Stimulated activated CD8-positive, alpha-beta memory T cell treated with anti-CD3 and anti-CD28 coated beads, Interleukin-7, amount 100 ng/mL, for 1 hour (primary cell): ENCODE data around the gene B4GAT1.
"Not testable (repeated sequence)": the region's sequence is repeated elsewhere in the genome, so short reads cannot be mapped to it uniquely, and the experiment has no call there.

Source experiments
- DNase-seq, 2 donors: peaks; one replicate each; pipeline ENCODE4 v3.0.0-alpha.2; 2020; ENCODE audit warnings: low read depth in 2 of 2

The B4GAT1 gene

GRCh38 chr11:66322732-66323427, 24.5 kb downstream of the B4GAT1 start:
- DNase-seq = no peak

DNA sequence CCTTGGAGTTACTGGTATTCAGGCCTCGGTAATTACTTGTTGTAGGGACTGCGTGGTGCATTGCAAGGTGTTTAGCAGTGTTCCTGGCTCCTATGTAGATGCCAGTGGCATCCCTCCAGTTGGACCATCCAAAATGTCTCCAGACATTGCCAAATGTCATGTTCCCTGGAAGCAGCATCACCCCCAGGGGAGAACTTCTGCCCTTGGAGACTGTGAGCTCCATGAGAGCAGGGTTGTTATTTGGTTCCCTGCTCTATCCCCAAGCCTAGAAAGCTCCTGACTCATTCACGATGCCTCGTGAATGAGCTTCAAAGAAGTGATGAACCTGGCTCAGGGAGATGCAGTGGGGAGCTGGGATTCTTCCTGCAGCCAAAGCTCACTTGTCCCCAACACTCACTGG, 25.8 kb downstream of the B4GAT1 start:
- DNase-seq = no peak

- not testable (repeated sequence) for DNase-seq
These were observed 26.7 kb downstream of the B4GAT1 start for GRCh38 chr11:66320748-66321147.

- not testable (repeated sequence) for DNase-seq
These were observed 27.1 kb downstream of the B4GAT1 start for GRCh38 chr11:66320289-66320688.

DNA sequence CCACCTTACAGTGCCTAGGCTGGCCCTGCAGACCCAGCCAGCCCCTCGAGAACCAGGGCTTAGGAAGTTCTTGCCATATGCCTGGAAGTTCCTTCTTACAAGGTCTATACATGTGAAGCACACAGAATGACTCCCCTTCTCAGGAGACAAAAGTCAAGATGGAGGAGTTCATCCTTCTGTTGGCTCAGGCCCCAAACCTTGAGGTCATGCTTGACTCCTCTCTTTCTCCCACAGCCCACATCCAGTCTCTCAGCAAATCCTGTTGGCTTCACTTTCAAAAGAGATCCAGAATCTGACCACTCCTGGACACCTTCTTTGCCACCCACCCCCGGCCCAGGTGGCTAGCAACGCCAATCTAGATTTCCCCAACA, 28.8 kb downstream of the B4GAT1 start:
- no peak for DNase-seq

DNA sequence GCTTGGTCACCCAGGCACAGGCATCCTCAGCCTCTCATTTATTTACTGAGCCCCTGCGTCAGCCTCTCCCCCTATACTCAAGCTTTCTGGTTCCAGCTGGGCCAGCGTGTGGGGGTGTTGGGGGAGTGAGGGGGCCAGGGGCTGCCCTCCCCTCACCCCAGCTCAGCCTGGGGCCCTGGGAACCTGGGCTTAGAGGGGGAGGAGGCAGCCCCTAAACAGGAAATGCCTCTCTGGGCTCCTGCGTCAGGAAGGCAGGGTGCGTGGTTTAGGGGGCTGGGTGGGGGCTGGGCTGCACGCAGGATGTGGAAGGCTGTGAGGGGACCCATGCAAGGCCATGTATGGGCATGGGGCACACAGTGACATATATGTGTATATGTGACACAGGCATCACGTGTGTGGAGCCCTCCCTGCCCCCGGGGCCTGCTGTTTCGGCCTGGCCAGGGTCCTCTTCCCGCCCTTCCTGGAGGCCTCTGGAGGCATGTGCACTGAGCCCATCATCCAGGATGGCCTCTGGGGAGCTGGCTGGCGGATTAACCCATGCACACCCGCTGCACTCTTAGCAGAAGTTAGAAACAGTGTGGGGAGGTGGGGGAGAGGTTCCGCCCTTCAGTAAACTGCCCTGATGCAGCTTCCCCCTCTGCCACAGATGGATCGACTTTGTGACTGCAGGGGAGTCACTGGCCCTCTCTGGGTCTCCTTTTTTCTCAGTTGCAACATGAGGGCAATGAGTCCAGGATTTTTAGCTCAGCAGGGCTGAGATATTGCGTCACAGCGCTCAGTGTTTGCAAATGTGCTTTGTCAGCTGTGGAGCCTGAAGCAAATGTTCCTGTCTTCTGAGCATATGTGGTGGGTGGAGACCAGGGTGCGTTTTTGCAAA, 29.5 kb downstream of the B4GAT1 start:
- DNase-seq = peak in 1 of 2 donors; percentile 55

DNA sequence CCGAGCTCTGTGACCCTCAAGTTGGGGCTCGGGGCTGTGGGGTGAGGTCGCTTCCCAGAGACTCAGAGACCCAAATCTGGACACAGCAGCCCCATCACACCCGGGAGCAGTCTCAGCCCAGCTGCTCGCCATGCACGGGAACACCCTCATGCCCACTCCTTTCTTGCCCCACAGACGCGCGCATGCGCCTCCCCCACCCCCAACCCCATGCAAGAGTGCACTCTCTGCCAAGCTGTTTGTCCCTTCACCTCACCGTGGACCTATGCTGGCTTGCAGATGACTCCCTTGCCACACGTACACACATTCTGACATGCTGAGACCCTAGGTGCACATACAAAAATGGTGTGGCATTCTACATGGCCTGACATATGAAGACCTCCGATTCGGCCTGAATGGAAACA, 30.1 kb downstream of the B4GAT1 start:
- no peak for DNase-seq

- DNase-seq = no peak
These were observed 30.6 kb downstream of the B4GAT1 start, which contains the start of gene CD248 for GRCh38 chr11:66316849-66317251. Gene CD248 (minus strand): TSS chr11:66317044. CDS start chr11:66317027, 17 bp downstream.

DNA sequence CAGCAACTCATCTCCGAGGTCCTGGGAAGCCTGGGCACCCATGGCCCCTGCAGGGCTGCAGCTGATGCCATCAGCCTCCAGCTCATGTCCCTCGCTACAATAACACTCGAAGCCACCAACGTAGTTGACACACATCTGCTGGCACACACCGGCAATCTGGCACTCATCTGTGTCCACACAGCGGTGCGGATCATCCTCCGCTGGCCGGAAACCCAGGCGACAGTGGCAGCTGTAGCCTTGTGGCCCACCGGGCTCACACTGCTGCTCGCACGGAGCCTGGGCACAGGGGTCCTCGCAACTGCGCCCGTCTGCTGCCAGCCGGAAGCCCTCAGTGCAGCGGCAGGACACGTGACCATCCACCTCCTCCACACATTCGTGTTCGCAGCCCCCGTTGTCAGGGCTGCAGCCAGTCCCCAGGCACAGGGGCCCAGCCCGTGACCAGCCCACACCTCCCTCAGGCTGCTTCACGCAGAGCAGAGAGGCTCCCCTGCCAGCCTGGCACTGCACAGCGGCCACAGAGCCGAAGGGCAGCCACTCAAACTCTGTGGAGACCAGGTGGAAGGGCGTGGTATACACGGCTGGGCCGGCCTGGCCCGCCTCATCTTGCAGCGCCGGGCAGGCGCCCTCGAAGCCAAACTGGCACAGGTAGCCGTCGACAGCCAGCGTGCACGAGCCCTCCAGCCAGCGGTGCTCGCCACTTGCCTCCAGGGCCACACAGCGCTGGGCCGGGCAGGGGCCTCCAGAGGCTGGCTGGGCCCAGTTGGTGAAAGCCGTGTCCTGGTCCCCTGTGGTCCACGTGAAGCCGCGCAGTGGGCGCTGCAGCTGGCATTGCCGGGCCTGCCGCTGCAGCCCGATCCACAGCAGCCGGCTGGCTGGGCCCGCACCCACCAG, 31.3 kb downstream of the B4GAT1 start:
- no peak for DNase-seq

DNA sequence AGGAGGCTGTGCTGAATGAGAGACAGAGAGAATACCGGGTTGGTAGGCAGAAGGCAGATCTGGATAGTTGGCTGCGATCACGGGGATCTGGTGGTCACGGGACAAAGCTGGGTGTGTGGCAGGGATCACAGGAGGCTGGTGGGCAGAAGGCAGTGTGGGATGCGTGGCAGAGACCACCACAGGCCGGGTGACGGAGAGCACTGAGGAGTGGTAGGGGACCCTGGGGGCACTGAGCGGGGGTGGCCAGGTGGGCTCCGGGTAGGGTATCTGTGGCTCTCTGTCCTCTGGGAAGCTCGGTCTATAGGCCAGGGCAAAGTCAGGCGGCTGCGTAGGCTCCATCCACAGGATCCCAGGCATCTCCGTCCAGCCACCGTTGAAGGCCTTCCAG, 31.9 kb downstream of the B4GAT1 start:
- no peak for DNase-seq

- DNase-seq = no peak
These were observed 32.6 kb downstream of the B4GAT1 start for GRCh38 chr11:66314561-66315497.

- no peak for DNase-seq
These were observed 33.3 kb downstream of the B4GAT1 start for GRCh38 chr11:66314186-66314501.

DNA sequence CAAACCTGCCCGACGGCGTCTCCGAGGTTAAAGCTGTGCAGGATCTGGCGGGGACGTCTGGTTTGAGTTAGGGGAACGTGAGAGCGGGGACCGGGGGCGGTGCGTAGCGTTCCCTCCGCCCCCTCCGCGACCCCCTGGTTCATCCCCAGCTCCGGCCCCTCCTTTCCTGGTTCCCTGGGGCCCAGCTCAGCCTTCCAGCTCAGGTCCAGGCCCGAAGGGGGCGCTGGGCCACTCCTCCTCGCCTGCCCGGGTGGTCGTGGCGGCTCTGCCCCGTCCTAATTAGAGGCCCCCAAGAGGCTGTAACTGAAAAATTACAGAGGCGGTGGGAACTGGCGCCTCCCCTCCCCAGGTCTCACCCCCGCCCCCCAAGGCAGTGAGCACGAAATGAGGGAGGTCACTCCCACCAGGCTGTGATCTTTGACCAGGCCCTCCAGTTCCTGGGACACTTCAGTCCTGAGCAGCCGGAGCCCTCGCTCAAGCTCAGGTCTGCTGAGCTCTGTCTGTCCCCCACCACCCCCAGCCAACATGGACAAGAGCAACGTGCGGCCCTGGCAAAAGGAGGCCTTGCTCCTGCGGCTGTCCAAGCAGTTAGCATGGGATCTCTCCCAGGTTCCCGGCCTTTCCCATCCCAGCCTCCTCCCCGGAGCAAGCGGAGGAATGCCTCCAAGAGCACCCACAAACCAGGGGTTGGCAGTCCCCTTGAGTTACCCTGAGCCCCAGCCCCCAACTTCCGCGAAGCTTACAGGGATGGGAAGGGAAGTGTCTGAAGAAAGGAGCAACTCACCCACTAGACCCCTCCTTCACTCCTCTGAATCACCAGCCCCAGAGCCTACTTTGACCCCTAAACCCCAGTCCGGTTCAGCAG, 33.9 kb downstream of the B4GAT1 start:
- no peak for DNase-seq

DNA sequence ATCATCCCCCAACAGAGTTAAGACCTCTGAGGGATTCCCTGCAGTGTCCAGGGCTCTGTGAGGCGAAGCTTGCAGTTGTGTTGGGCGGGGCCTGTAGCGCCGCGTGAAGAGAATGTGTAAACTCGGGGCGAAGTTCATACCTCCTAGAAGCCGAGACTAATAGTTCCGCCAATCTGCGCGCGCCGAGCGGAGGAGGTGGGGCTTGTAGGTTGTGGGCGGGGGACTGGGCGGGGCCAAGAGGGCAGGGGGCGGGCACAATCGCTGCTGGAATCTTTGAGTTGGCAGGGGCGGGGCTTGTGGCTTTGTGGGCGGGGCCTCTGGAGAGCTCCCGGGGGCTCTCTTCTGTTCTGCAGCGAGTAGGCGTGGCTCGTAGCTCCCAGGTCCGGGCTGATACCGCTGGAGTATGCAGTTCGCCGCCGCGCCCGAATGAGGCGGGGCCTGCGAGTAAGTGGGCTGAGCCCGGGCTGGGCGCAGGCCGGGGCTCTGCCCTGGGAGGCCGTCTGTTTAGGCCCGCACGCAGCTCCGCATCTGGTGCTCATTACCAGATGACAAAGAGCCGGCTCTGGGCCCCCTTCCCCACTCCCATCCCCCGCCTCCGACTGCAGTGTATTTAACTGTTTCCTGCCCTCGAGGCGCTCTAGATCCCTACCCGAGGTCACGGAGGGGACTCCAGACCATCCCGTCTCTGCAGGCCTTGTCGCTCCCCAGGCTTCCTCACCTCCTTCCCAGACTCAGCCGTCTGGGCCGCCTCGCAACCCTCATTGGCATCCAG, 34.7 kb downstream of the B4GAT1 start:
- DNase-seq = peak; percentile 98

GRCh38 chr11:66311965-66312548, 35.4 kb downstream of the B4GAT1 start:
- DNase-seq = peak; percentile 98

DNA sequence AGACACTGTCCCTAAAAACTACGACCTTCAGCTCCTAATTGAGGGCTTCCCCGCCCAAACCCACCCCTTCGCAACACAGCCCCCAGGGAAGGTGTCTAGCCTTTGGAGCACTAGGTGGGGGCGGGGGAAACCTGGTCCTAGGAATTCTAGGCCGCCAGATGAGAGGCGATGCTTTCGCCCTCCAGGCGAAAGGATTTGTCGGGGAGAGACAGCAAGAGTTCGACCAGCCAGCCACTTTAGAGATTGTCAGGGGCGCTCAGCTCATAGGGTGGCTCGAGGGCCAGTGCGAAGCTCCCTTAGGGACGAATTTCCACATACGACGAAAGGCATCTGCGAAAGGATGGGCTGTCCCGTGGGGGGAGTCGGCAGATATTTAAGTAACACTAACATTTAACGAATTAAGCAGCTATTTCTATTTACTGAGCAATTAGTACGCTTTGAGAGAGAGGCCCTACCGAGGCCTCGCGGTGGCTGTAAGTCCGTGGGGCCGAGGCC, 35.9 kb downstream of the B4GAT1 start:
- no peak for DNase-seq

DNA sequence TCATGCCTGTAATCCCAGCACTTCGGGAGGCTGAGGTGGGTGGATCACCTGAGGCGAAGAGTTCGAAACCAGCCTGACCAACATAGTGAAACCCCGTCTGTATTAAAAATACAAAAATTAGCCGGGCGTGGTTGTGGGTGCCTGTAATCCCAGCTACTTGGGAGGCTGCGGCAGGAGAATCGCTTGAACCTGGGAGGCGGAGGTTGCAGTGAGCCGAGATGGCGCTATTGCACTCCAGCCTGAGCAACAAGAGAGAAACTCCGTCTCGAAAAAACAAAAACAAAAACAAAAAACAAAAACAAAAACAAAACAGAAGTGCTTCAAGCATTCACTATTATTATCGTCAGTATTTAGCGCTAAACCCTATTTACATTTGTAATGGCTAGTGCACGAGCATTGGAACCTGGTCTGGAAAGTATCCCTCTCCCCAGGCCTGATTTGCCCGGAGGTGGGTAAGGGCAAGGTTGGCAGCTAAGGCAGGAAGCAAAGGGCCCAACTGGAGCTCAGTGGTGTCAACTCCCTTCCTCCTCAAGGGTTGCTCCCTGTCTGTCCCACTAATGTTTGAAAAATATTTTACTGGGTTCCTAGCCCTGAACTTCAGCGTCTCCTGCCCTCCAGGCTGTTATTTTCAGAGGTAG, 36.5 kb downstream of the B4GAT1 start:
- not testable (repeated sequence) for DNase-seq

- no peak for DNase-seq
These were observed 37.1 kb downstream of the B4GAT1 start for GRCh38 chr11:66310324-66310723.
